ENCODE measurements around the gene PLA2G4E. TPM values are rescaled to one million over a fixed set of nuclear protein-coding genes. Genes with fewer than 3 reads are reported as not detected.

Gene PLA2G4E
- total RNA-seq, 4 donors from 2014 or later, result not detected

DNA sequence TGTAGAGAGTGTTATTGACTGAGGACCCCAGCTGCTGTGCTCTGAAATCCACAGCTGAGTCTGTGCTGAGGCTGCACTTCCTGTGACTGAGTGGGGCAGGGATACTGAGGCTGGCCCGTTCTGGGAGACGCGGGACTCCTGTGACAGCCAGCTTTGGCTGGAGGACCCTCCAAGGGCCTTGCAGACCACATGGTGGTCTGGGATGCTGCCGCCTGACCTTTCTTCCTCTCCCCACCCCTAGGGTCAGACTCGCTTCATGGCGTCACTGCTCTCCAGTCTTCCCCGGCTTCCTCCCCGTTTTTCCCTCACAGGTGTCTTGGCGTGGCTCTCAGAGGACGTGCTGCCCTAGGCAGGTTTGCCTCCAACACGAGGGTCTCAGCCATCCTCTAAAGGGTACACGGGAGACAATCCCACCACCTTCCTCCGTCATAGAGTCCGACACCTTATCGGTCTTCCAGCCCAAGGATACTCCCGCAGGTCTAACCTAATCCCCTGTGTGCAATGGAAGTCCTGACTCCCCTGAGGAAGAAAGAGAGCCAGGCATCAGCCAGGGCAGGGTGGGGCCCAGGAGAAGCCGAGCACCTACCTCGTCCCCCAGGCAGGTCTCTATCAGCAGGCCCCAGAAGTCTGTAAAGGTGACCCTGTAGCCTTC is 28.6 kb downstream of the PLA2G4E start:
- no peak for TF ChIP-seq POLR2A (IDR thresholded peaks at IDR 0.05)
- TF ChIP-seq, protein P1, sequence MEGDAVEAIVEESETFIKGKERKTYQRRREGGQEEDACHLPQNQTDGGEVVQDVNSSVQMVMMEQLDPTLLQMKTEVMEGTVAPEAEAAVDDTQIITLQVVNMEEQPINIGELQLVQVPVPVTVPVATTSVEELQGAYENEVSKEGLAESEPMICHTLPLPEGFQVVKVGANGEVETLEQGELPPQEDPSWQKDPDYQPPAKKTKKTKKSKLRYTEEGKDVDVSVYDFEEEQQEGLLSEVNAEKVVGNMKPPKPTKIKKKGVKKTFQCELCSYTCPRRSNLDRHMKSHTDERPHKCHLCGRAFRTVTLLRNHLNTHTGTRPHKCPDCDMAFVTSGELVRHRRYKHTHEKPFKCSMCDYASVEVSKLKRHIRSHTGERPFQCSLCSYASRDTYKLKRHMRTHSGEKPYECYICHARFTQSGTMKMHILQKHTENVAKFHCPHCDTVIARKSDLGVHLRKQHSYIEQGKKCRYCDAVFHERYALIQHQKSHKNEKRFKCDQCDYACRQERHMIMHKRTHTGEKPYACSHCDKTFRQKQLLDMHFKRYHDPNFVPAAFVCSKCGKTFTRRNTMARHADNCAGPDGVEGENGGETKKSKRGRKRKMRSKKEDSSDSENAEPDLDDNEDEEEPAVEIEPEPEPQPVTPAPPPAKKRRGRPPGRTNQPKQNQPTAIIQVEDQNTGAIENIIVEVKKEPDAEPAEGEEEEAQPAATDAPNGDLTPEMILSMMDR (IDR thresholded peaks at IDR 0.05 in 4 of 5, conservative IDR thresholded peaks at IDR 0.05 in 1 of 5), result no peak

DNA sequence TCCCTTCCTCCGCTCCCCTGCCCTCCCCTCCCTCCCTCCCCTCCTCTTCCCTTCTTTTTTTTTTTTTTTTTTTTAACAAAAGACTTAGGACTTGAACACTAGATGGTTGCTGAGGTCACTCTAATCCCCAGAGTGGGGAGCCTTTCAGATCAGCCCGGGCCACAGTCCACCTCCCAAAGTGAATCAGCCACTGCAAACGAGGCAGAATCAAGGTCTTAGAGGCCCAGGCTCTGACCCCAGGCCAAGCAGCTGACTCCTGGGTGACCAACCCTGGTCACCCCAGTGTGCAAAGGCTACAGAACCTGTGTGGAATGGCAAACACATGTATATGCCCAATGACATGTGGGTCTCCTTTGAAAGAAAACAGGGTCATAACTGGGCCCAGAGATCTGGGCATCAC is 30.2 kb downstream of the PLA2G4E start:
- Histone ChIP-seq H3K27me3 (no peaks in the 10 kb centered on the region), H3K4me1 (peaks cover 11 to 20% of the 10 kb centered on the region in 2 donors), H3K36me3 (no peaks in the 10 kb centered on the region), H3K9me3 (no peaks in the 10 kb centered on the region), H3K4me3 (no peak overlapping the region), H3K27ac (no peak overlapping the region)
- ATAC-seq (no peak), DNase-seq (no peak)
- in situ Hi-C loops (cut with MboI; ENCODE audit: low sequenced_read_pairs in 4 of 4) (loop anchor here in 3 of 4 donors (5.0 to 10.0 kb wide), 2 partner anchors 64 to 67 kb away; no protein-coding TSS in a partner anchor), intact Hi-C loops (cut with DNase I; ENCODE audit: low total_unique reads) (no loop called here)
- no peak for TF ChIP-seq POLR2A (IDR thresholded peaks at IDR 0.05)
- TF ChIP-seq, protein P1 (IDR thresholded peaks at IDR 0.05 in 4 of 5, conservative IDR thresholded peaks at IDR 0.05 in 1 of 5), result no peak

More for the DNA sequence above, 28.6 kb downstream of the PLA2G4E start:
- intact Hi-C loops (cut with DNase I; ENCODE audit: low total_unique reads), result no loop called here
- no peak overlapping the region for H3K4me3 ChIP-seq
- no peak for ATAC-seq
- H3K27me3 ChIP-seq, result no peaks in the 10 kb centered on the region
- no peak overlapping the region for H3K27ac ChIP-seq
- no peaks in the 10 kb centered on the region for H3K9me3 ChIP-seq
- in situ Hi-C loops (cut with MboI; ENCODE audit: low sequenced_read_pairs in 4 of 4), result loop anchor here in 3 of 4 donors (5.0 to 10.0 kb wide), 2 partner anchors 63 to 65 kb away; no protein-coding TSS in a partner anchor
- peaks cover 14 to 24% of the 10 kb centered on the region in 2 donors for H3K4me1 ChIP-seq
- no peak for DNase-seq
- no peaks in the 10 kb centered on the region for H3K36me3 ChIP-seq

DNA sequence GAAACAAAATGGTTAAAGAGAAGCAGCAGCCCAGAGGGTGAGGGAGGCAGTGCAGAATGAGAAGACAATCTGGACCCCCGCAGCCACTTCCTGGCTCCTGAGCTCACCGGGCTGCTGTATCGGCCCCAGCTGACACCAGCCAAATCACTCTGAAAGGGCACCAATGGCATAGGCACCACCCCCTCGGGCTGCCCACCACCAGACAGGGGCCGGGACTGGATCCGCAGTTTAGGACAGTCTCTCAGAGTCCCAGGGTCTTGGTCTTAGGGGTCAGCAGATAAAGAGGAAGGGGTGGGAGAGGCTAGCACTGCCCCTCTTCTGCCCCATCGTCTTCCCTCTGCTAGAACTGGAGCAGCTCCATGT is 30.6 kb downstream of the PLA2G4E start:
- in situ Hi-C loops (cut with MboI; ENCODE audit: low sequenced_read_pairs in 4 of 4) (loop anchor here in 3 of 4 donors (5.0 to 10.0 kb wide), 2 partner anchors 65 to 67 kb away; no protein-coding TSS in a partner anchor), intact Hi-C loops (cut with DNase I; ENCODE audit: low total_unique reads) (no loop called here)
- ATAC-seq (no peak), DNase-seq (no peak)
- Histone ChIP-seq H3K4me3 (no peak overlapping the region), H3K9me3 (no peaks in the 10 kb centered on the region), H3K27ac (no peak overlapping the region), H3K36me3 (no peaks in the 10 kb centered on the region), H3K4me1 (peaks cover 6 to 16% of the 10 kb centered on the region in 2 donors), H3K27me3 (no peaks in the 10 kb centered on the region)
- TF ChIP-seq, protein P1 (IDR thresholded peaks at IDR 0.05 in 4 of 5, conservative IDR thresholded peaks at IDR 0.05 in 1 of 5), result no peak
- TF ChIP-seq POLR2A (IDR thresholded peaks at IDR 0.05), result no peak

DNA sequence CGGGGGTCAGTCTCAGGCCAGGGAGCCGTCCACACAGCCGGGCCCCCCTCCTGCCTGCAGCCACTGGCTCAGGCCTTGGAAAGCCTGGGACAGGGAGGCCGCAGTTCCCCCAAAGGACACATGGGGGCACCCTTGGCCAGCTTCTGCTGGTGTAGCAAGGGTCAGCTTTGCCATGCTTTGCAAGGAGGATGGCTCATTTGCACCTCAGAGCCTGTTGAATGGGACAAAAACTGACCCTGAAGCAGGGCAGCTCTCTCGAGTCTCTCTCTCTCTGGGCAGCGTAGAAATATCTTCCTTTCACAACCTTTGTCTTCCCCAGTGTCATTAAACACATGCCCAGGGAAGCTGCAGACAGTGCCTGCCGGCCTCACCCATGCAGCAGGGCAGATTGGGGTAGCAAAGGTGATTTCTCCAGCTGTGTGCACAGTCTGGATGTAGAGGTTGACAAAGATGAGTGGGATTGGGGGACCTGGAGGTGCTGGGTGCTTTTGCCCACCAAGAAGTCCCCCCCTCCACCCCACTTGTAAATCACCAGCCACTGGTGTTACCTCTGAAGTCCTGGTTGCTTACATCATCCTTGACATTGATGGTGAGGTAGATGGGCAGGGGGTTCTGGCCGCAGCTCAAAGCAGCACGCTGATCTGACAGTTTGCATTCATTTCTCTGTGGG is 31.1 kb downstream of the PLA2G4E start:
- Histone ChIP-seq H3K9me3 (no peaks in the 10 kb centered on the region), H3K36me3 (no peaks in the 10 kb centered on the region), H3K4me3 (no peak overlapping the region), H3K27ac (no peak overlapping the region), H3K4me1 (peaks cover under 1 to 11% of the 10 kb centered on the region in 2 donors), H3K27me3 (no peaks in the 10 kb centered on the region)
- ATAC-seq, result peak; percentile 86 to 93
- peak; percentile 63 to 74 for DNase-seq
- intact Hi-C loops (cut with DNase I; ENCODE audit: low total_unique reads), result loop anchor here (1.0 to 5.0 kb wide), 3 partner anchors 68 to 143 kb away; no protein-coding TSS in a partner anchor
- TF ChIP-seq, protein P1 (IDR thresholded peaks at IDR 0.05 in 4 of 5, conservative IDR thresholded peaks at IDR 0.05 in 1 of 5), result peak; percentile 95 to 99 (median 98)
- TF ChIP-seq POLR2A (IDR thresholded peaks at IDR 0.05), result no peak
- in situ Hi-C loops (cut with MboI; ENCODE audit: low sequenced_read_pairs in 4 of 4), result loop anchor here in 3 of 4 donors (5.0 to 10.0 kb wide), 2 partner anchors 65 to 68 kb away; no protein-coding TSS in a partner anchor
